WERI-Rb-1 (cell line): ENCODE results near the gene SGMS1.

ENCODE experiments used
- DNase-seq: peaks from one replicate; pipeline ENCODE4 v3.0.0-alpha.2; 2020
- H3K27ac ChIP-seq: fragments of 250-450 bp; sonication (Bioruptor Pico); 2 replicates; pipeline ENCODE4 v1.5.1; 2020; ENCODE audit warnings: mild to moderate bottlenecking, moderate library complexity
- H3K27me3 ChIP-seq: fragments of 250-450 bp; sonication (Bioruptor Pico); 2 replicates; pipeline ENCODE4 v1.5.1; 2021; ENCODE audit warnings: mild to moderate bottlenecking, low read depth, moderate library complexity; ENCODE audit not compliant: insufficient read depth, severe bottlenecking
- H3K36me3 ChIP-seq: fragments of 250-450 bp; sonication (Bioruptor Pico); 2 replicates; pipeline ENCODE4 v1.5.1; 2020; ENCODE audit warnings: mild to moderate bottlenecking, moderate library complexity
- H3K4me3 ChIP-seq: 2 replicates; pipeline ENCODE4 v1.5.1; 2011; ENCODE audit warnings: low read depth, mild to moderate bottlenecking, control low read depth, low read length
- H3K9me3 ChIP-seq: fragments of 250-450 bp; sonication (Bioruptor Pico); 2 replicates; pipeline ENCODE4 v1.5.1; 2021; ENCODE audit warnings: mild to moderate bottlenecking, moderate library complexity; ENCODE audit not compliant: severe bottlenecking
- TF ChIP-seq, protein P1 (sequence below): IDR thresholded peaks from 2 replicates; pipeline ENCODE4 v1.5.1; 2011; ENCODE audit warnings: low read depth, mild to moderate bottlenecking, control low read depth, inconsistent platforms, low read length

SGMS1 gene

GRCh38 chr10:50417886-50418830 is 205.6 kb downstream of the SGMS1 start:
- Histone ChIP-seq H3K9me3 (no peaks in the 10 kb centered on the region), H3K4me3 (no peak overlapping the region), H3K36me3 (no peaks in the 10 kb centered on the region), H3K27me3 (no peaks in the 10 kb centered on the region), H3K27ac (no peak overlapping the region)
- DNase-seq: no peak
- TF ChIP-seq, protein P1, sequence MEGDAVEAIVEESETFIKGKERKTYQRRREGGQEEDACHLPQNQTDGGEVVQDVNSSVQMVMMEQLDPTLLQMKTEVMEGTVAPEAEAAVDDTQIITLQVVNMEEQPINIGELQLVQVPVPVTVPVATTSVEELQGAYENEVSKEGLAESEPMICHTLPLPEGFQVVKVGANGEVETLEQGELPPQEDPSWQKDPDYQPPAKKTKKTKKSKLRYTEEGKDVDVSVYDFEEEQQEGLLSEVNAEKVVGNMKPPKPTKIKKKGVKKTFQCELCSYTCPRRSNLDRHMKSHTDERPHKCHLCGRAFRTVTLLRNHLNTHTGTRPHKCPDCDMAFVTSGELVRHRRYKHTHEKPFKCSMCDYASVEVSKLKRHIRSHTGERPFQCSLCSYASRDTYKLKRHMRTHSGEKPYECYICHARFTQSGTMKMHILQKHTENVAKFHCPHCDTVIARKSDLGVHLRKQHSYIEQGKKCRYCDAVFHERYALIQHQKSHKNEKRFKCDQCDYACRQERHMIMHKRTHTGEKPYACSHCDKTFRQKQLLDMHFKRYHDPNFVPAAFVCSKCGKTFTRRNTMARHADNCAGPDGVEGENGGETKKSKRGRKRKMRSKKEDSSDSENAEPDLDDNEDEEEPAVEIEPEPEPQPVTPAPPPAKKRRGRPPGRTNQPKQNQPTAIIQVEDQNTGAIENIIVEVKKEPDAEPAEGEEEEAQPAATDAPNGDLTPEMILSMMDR: no peak

DNA sequence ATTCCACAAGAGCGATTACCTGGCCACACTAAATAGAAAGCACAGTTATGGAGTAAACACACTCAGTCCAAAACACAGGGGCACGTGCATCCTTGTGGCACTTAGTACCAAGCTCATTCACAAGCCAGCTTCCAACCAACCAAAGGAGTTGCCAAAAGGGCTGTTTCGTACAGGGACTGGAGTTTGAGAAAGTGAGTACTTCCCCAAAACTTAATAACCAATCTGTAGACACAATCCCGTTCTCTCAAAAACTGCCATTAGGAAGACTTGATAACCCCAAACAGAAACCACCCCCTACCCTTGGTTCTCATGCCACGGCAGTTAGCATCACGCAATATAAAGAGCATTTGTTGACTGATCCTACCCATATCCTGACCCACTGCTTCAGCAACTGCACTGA is 206.3 kb downstream of the SGMS1 start:
- H3K36me3 ChIP-seq: no peaks in the 10 kb centered on the region
- no peak overlapping the region for H3K4me3 ChIP-seq
- H3K27me3 ChIP-seq: no peaks in the 10 kb centered on the region
- no peaks in the 10 kb centered on the region for H3K9me3 ChIP-seq
- TF ChIP-seq, protein P1: no peak
- no peak overlapping the region for H3K27ac ChIP-seq
- DNase-seq: no peak

- Histone ChIP-seq H3K4me3 (no peak overlapping the region), H3K27me3 (no peaks in the 10 kb centered on the region), H3K27ac (no peak overlapping the region), H3K36me3 (no peaks in the 10 kb centered on the region), H3K9me3 (no peaks in the 10 kb centered on the region)
- TF ChIP-seq, protein P1: no peak
- DNase-seq: no peak
Measured at GRCh38 chr10:50416881-50417280, 206.9 kb downstream of the SGMS1 start.

DNA sequence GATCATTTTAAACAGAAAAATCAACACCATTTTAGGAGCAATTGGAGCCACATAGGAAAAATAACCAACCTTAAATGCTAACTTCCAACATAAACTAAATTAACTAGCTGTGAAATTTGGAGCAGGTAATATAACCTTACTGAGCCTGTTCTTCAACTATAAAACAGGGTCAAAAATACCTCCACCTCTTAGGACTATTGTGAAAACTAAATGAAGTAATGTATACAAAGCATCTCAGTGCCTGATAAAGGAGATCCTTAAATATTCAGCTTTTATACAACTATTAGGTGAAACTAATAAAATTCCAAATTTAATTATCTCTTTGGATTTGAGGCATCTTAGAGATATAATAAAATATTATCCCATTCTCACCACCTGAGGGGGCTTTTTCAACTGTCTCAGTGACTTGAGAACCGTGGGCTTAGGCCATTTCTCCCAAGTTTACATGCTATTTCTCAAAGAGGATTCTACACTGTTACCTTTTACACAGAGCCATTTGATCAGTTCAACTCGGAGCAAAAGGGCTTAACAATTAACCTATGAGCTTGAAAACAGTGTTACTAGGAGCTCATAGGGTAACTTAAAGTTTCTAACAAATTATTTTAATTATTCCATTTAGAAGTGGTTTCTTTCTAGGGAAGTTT is 207.5 kb downstream of the SGMS1 start:
- TF ChIP-seq, protein P1: no peak
- H3K27ac ChIP-seq: no peak overlapping the region
- H3K27me3 ChIP-seq: no peaks in the 10 kb centered on the region
- H3K4me3 ChIP-seq: no peak overlapping the region
- H3K9me3 ChIP-seq: no peaks in the 10 kb centered on the region
- no peaks in the 10 kb centered on the region for H3K36me3 ChIP-seq
- DNase-seq: no peak

GRCh38 chr10:50415292-50415691 is 208.5 kb downstream of the SGMS1 start:
- Histone ChIP-seq H3K36me3 (no peaks in the 10 kb centered on the region), H3K27me3 (no peaks in the 10 kb centered on the region), H3K9me3 (no peaks in the 10 kb centered on the region), H3K27ac (no peak overlapping the region), H3K4me3 (no peak overlapping the region)
- DNase-seq: no peak
- TF ChIP-seq, protein P1: no peak
